Activated CD8-positive, alpha-beta memory T cell treated with anti-CD3 and anti-CD28 coated beads for 36 hours (primary cell): ENCODE results near the gene FPR1. TPM values are rescaled to one million over a fixed set of nuclear protein-coding genes. Genes with fewer than 3 reads are reported as not detected.

Source experiments
- CTCF ChIA-PET: fragments of 350-600 bp; sonication (Branson Sonifier 250); formaldehyde crosslinking; loops from one replicate; lab custom pipeline; 2021; ENCODE audit warnings: antibody characterized with exemption; lab: Charles Lee
- POLR2A ChIA-PET: fragments of 350-600 bp; sonication (Branson Sonifier 250); formaldehyde crosslinking; loops from one replicate; lab custom pipeline; 2021; ENCODE audit warnings: antibody characterized with exemption; lab: Charles Lee
- total RNA-seq, 2 experiments: library from RNA; stranded (reverse); gene quantifications; one replicate each; pipeline ENCODE4 v1.2.3, GENCODE V29; 2021

Gene FPR1, protein sequence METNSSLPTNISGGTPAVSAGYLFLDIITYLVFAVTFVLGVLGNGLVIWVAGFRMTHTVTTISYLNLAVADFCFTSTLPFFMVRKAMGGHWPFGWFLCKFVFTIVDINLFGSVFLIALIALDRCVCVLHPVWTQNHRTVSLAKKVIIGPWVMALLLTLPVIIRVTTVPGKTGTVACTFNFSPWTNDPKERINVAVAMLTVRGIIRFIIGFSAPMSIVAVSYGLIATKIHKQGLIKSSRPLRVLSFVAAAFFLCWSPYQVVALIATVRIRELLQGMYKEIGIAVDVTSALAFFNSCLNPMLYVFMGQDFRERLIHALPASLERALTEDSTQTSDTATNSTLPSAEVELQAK
- not detected for total RNA-seq

DNA sequence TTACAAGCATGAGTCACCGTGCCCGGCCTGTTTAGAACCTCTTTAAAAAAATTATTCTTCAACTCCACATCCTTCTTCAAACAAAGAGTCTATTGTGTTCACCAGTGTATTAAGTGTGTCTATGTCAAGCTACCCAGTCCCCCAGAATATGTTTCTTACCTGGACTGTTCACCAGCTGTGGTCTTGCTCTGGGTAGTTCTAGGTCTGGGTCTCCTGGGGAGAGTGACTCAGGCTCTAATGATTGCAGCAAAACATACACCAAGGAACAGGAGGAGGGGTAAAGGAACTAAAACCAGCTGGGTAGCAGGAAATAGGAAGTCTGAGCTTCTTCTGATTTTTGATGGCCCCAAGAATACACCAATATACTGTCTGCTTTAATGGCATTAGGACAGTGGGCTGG is at the start of gene FPR1:
TSS of gene FPR1 (minus strand) at position 224 of the 400 bp plus-strand sequence. CDS start 4,884 bp downstream, outside the sequence.
- ChIA-PET POLR2A (no interaction called here), CTCF (no interaction called here)

DNA sequence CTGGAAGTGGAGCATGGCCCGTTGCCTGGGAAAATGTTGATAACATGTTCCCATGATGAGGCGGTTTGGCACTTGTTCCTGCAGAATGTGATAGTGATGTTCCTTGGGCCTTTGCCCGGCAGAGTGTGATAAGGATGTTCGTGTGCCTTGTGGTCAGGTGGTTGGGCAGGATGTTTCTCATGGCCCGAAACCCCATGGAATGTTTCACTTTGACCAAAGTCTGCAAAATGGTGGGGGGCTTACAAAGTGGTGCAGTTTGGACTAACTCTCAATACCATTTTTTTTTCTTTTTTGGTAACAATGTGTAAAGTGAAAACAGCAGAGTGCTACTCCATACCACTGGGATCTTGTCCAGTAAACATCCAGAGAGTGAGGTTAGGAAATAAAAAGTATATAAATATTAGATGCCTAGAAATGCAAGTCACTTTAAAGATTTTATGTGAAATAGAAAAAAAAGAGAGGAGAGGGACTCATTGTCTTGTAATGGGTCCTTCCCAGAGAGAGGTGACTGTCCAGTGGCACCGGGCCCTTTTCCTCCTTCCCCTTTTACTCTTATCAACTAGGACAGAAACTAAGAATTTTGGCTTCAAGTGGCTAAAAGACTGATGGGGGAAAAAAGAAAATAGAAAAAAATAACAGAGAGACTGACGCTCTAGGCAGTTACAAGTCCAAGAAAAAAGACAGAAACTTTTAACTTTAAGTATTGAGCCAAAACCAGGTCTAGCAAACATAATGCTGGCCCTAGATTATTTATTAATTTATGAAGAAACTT is 49.0 kb upstream of the FPR1 start:
- POLR2A ChIA-PET, result no interaction called here
- CTCF ChIA-PET, result no interaction called here

GRCh38 chr19:51799774-51800472 is 48.2 kb upstream of the FPR1 start:
- POLR2A ChIA-PET, result no interaction called here
- CTCF ChIA-PET, result no interaction called here

GRCh38 chr19:51799034-51799773 is 47.5 kb upstream of the FPR1 start:
- POLR2A ChIA-PET, result no interaction called here
- CTCF ChIA-PET, result no interaction called here

DNA sequence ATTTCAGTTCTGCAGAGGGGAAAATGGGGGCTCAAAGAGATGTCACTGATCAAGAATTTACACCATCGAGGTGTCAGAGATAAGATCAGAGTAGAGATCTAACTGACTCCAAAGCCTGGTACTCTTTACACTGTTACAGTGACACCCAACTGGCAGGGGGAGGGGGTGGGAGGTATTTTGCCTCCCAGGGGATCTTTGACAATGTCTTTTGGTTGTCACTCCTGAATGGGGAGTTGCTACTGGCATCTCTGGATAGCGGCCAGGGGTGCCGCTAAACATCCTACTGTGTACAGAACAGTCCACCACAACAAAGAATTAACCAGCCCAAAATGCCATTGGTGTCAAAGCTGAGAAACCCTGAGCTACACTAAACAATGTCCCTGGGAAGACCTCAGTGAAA is 46.4 kb upstream of the FPR1 start:
- ChIA-PET POLR2A (interaction anchor here (0.5 kb wide), 1 partner anchor 49 kb away, joined by 3 read pairs; no protein-coding TSS in a partner anchor), CTCF (no interaction called here)

- ChIA-PET POLR2A (no interaction called here), CTCF (interaction anchor here (1.8 kb wide), 1 partner anchor 8 kb away, joined by 4 read pairs; no protein-coding TSS in a partner anchor)
Measured at GRCh38 chr19:51797480-51797879, 45.8 kb upstream of the FPR1 start.

DNA sequence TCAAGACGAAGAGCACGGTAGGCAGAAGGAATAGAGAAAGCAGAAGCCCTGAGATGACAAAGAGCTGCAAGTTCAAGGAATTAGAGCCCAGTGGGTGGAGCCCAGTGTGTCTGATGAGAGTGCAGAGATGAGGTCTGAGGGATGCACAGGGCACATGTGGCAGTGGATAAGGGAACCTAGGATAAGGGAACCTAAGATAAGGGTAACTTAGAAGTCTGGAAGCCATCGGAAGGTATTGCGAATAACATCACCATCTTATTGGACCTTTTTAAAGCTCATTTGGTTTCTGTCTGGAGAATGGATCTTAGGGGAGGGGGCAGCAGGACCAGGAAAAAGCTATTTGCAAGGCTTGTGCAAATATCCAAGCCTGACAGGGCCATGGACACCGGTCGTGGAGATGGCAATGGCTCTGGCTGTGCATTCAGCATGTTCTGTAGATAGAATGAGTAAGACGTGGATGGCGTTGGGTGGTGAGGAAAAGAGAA is 44.6 kb upstream of the FPR1 start:
- ChIA-PET CTCF (interaction anchor here (1.8 kb wide), 1 partner anchor 9 kb away, joined by 4 read pairs; no protein-coding TSS in a partner anchor), POLR2A (no interaction called here)

GRCh38 chr19:51794885-51795490 is 43.3 kb upstream of the FPR1 start, which contains the start of gene FPR3:
Gene FPR3, plus strand, starts transcription at chr19:51795157. Its CDS starts 28,592 bp downstream, at chr19:51823749.
- ChIA-PET POLR2A (no interaction called here), CTCF (no interaction called here)

DNA sequence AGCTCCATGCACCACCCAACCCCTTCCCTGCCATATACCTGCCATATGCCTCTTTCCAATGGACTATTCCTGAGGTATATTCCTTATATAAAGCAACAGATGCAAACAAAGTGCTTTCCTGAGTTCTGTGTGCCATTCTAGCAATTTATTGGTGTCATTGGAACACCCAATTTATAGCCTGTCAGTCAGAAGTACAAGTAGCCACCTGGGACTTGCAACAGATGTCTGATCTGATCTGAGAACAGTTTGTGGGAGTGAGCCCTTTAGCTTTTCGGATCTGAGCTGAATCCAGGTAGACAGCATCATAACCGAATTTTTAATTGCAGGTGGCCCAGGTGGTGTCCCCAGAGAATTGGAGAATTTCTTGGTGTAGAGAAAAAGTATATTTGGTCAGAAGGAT is 42.3 kb upstream of the FPR1 start:
- ChIA-PET POLR2A (no interaction called here), CTCF (no interaction called here)

- ChIA-PET POLR2A (no interaction called here), CTCF (no interaction called here)
Measured at GRCh38 chr19:51792932-51793331, 41.3 kb upstream of the FPR1 start.

- POLR2A ChIA-PET, result no interaction called here
- CTCF ChIA-PET, result no interaction called here
Measured at GRCh38 chr19:51789061-51789795, 37.5 kb upstream of the FPR1 start.

DNA sequence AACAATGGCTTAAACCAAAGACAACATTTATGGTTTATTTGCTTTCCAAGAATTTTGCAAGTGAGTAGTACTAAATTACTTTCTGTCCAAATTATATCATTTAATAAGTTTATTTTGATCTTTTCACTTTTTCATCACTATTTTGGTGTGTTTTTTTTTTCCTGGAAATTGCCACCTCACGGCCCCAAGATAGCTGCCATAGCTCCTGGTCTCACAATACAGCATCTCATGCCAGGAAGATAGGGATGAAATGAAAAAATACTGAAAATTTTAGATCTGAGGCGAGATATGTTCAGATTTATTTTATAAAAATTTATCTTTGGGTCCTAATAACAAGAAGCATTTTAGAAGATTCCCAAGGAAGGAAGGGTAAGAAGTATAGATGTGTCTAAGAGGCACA is 36.4 kb upstream of the FPR1 start:
- ChIA-PET CTCF (no interaction called here), POLR2A (no interaction called here)

DNA sequence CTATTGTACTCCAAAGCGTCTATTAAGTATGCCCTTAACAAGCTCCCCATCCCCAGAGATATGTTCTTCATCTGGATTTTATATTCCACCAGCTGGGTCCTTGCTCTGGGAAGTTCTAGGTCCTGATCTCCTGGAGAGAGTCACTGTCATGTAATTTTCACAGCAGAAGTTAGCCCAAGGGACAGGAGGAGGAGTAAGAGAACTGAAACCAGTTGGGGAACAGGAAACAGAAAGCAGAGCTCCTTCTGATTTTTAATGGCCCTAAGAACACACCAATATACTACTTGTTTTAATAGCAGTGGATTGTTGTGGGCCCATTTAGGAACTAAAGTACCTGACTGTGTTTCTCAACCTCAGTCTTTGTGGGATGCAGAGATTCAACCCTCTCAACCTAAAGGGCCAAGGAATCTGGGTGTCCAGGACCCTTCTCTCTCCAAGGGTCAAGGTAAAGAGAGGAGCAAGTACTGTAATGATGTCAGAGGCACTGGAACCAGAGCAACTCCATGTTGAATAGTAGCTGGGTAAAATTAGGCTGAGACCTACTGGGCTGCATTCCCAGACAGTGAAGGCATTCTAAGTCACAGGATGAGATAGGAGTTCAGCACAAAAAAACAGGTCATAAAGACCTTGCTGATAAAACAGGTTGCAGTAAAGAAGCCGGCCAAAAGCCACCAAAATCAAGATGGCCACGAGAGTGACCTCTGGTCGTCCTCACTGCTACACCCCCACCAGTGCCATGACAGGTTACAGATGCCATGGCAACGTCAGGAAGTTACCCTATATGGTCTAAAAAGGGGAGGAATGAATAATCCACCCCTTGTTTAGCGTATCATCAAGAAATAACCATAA is 35.2 kb upstream of the FPR1 start:
- ChIA-PET CTCF (no interaction called here), POLR2A (no interaction called here)

DNA sequence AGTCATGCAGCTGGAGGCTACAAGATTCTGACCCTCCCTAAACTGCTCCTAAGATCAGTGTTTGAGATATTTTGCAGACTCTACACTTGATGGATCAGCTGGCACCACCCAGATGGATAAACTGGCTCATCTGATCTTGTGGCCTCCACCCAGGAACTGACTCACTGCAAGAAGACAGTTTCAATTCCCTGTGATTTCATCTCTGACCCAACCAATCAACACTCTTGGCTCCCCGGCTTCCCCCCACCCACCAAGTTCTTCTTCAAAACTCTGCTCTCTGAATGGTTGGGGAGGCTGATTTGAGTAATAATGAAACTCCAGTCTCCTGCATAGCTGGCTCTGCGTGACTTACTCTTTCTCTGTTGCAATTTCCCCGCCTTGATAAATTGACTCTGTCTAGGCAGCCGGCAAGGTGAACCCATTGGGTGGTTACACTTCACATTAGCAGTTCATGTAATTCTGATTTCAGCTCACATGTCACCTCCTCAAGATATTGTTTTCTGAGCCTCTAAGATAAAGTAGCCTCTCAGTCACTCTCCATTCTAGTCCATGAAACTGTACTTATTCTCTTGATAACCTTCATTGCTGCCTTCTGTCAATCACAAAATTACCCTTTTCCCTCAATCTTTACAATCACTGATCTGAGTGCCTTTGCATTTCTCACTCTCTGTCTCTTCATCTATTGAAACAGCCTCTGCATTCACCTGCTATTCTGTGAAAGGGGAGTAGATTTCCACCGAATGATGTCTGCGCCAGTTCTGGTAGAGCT is 33.4 kb upstream of the FPR1 start:
- ChIA-PET POLR2A (no interaction called here), CTCF (no interaction called here)

DNA sequence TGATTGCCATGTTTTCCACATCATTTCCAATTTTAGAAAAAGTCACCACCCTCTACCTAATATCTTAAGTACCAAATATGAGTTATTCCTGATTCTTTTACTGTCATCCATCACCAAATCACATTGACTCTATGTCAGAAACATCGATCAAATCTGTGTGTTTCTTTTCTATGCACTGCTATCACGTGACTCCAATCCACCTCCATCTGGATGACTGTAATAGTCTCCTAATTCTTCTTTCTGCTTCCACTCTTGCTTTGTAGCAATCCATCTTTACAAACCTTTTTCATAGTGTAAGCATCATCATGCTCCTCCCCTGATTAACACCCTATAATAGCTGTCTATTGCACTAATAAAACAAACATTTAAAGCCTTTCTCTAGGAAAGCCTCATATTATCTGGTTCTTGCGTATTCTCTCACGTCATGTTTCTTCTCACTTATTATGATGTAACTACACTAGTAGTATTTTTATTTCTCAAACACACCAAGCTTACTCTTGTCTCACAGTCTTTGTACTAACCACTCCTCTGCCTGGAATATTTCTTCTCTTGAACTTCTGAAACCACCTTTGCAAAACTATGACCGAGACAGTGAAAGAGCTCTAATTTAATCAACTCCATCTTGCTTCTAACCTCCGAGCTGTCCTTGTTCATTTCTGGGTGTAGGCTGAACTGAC is 32.6 kb upstream of the FPR1 start:
- ChIA-PET CTCF (no interaction called here), POLR2A (no interaction called here)

- POLR2A ChIA-PET, result no interaction called here
Measured at GRCh38 chr19:51783372-51783771, 31.7 kb upstream of the FPR1 start.

More at GRCh38 chr19:51783372-51783771, 31.7 kb upstream of the FPR1 start:
- CTCF ChIA-PET, result no interaction called here
